ENCODE measurements around the gene KCNJ5.

The KCNJ5 gene

GRCh38 chr11:128920666-128921065 lies 29.5 kb downstream of the KCNJ5 start:
- H3K4me2 ChIP-seq (ENCODE audit: low read length), result no peak overlapping the region
- no peaks in the 10 kb centered on the region for H3K9me3 ChIP-seq (ENCODE audit: insufficient read depth, low read length)
- no peaks in the 10 kb centered on the region for H3K79me2 ChIP-seq (ENCODE audit: low read length)
- H3K36me3 ChIP-seq (replicated peaks; ENCODE audit: low read depth, low read length), result no peaks in the 10 kb centered on the region
- no peak overlapping the region for H3K9ac ChIP-seq (ENCODE audit: low read length)
- 0 out of 2 replicates have a peak, but pooled peaks cover 6% of the 10 kb centered on the region for H3K27me3 ChIP-seq (ENCODE audit: low read depth, low read length)
- TF ChIP-seq CTCF (IDR thresholded peaks at IDR 0.05; ENCODE audit: low read depth, low read length) (no peak), EZH2phosphoT487 (IDR thresholded peaks at IDR 0.05; ENCODE audit: low read depth) (no peak)
- H3K4me3 ChIP-seq (ENCODE audit: low read length), result no peak overlapping the region
- H3K27ac ChIP-seq (ENCODE audit: low read length), result no peak overlapping the region
- H2AFZ ChIP-seq (ENCODE audit: low read depth, low read length), result no peak overlapping the region
- no peaks in the 10 kb centered on the region for H4K20me1 ChIP-seq (ENCODE audit: insufficient read depth, low read length)
- peaks cover 38% of the 10 kb centered on the region for H3K4me1 ChIP-seq (ENCODE audit: low read length)

- Histone ChIP-seq H3K9me3 (ENCODE audit: insufficient read depth, low read length) (no peaks in the 10 kb centered on the region), H3K9ac (ENCODE audit: low read length) (no peak overlapping the region), H4K20me1 (ENCODE audit: insufficient read depth, low read length) (no peaks in the 10 kb centered on the region), H3K4me1 (ENCODE audit: low read length) (peaks cover 33% of the 10 kb centered on the region), H3K79me2 (ENCODE audit: low read length) (no peaks in the 10 kb centered on the region), H3K27ac (ENCODE audit: low read length) (no peak overlapping the region), H2AFZ (ENCODE audit: low read depth, low read length) (no peak overlapping the region), H3K27me3 (ENCODE audit: low read depth, low read length) (0 out of 2 replicates have a peak, but pooled peaks cover 8% of the 10 kb centered on the region), H3K4me3 (ENCODE audit: low read length) (no peak overlapping the region), H3K36me3 (replicated peaks; ENCODE audit: low read depth, low read length) (no peaks in the 10 kb centered on the region), H3K4me2 (ENCODE audit: low read length) (no peak overlapping the region)
- TF ChIP-seq EZH2phosphoT487 (IDR thresholded peaks at IDR 0.05; ENCODE audit: low read depth) (no peak), CTCF (IDR thresholded peaks at IDR 0.05; ENCODE audit: low read depth, low read length) (no peak)
These were observed 30.6 kb downstream of the KCNJ5 start for GRCh38 chr11:128921793-128922192.

DNA sequence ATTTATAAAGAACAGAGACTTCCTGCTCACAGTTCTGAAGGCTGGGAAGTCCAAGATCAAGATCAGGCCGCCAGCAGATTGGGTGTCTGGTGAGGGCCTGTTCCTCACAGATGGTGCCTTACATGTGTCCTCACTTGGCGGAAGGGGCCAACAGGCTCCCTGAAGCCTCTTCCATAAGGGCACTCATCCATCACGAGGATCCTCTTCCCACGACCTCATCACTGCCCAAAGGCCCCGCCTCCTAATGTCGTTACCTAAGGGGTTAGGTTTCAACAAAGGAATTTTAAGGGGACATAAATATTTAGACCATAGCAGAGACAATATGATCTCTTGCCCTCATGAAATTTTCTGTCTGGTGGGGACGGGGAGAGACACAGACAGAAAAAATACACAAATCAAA lies 32.9 kb downstream of the KCNJ5 start:
- no peaks in the 10 kb centered on the region for H3K79me2 ChIP-seq (ENCODE audit: low read length)
- no peak overlapping the region for H3K4me3 ChIP-seq (ENCODE audit: low read length)
- no peak overlapping the region for H3K9ac ChIP-seq (ENCODE audit: low read length)
- 0 out of 2 replicates have a peak, but pooled peaks cover 8% of the 10 kb centered on the region for H3K27me3 ChIP-seq (ENCODE audit: low read depth, low read length)
- TF ChIP-seq CTCF (IDR thresholded peaks at IDR 0.05; ENCODE audit: low read depth, low read length) (no peak), EZH2phosphoT487 (IDR thresholded peaks at IDR 0.05; ENCODE audit: low read depth) (no peak)
- H3K4me2 ChIP-seq (ENCODE audit: low read length), result no peak overlapping the region
- H3K36me3 ChIP-seq (replicated peaks; ENCODE audit: low read depth, low read length), result no peaks in the 10 kb centered on the region
- H3K9me3 ChIP-seq (ENCODE audit: insufficient read depth, low read length), result no peaks in the 10 kb centered on the region
- H3K27ac ChIP-seq (ENCODE audit: low read length), result no peak overlapping the region
- no peak overlapping the region for H2AFZ ChIP-seq (ENCODE audit: low read depth, low read length)
- no peaks in the 10 kb centered on the region for H4K20me1 ChIP-seq (ENCODE audit: insufficient read depth, low read length)
- peaks cover 27% of the 10 kb centered on the region for H3K4me1 ChIP-seq (ENCODE audit: low read length)

GRCh38 chr11:128924510-128925249 lies 33.5 kb downstream of the KCNJ5 start:
- TF ChIP-seq CTCF (IDR thresholded peaks at IDR 0.05; ENCODE audit: low read depth, low read length), result no peak
- TF ChIP-seq EZH2phosphoT487 (IDR thresholded peaks at IDR 0.05; ENCODE audit: low read depth), result no peak
- Histone ChIP-seq H2AFZ (ENCODE audit: low read depth, low read length) (no peak overlapping the region), H3K27me3 (ENCODE audit: low read depth, low read length) (0 out of 2 replicates have a peak, but pooled peaks cover 8% of the 10 kb centered on the region), H3K9ac (ENCODE audit: low read length) (no peak overlapping the region), H3K27ac (ENCODE audit: low read length) (no peak overlapping the region), H4K20me1 (ENCODE audit: insufficient read depth, low read length) (no peaks in the 10 kb centered on the region), H3K9me3 (ENCODE audit: insufficient read depth, low read length) (no peaks in the 10 kb centered on the region), H3K4me3 (ENCODE audit: low read length) (no peak overlapping the region), H3K4me1 (ENCODE audit: low read length) (peaks cover 27% of the 10 kb centered on the region), H3K4me2 (ENCODE audit: low read length) (no peak overlapping the region), H3K79me2 (ENCODE audit: low read length) (no peaks in the 10 kb centered on the region), H3K36me3 (replicated peaks; ENCODE audit: low read depth, low read length) (no peaks in the 10 kb centered on the region)
